Measurements from ENCODE around the gene RPL22. TPM values are rescaled to one million over a fixed set of nuclear protein-coding genes. Genes with fewer than 3 reads are reported as not detected.

RPL22 gene
- total RNA-seq, 1 experiment from 2014 or later = 456 TPM

DNA sequence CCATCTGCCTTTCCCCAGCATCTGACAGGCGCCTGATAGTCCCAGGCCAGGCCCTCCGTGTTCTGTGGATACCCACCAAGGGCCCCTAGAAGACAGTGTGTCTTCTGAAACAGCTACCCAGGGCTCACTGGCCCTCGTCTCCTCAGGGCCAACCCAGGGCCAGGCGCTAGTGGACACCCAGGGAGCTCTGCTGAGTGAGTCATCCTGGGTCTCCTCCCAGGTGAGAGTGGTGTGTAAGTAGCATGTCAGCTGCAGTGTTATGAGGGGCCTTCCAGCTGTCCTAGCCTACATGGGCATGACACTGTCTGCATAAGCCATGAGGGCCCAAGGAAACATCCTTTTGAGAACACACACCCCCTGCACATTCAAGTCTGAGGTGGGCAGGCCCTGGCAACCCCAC lies 56.0 kb downstream of the RPL22 start:
- Histone ChIP-seq H3K9ac (ENCODE audit: low read length) (no peak overlapping the region), H3K27me3 (ENCODE audit: insufficient read depth, low read length) (no peaks in the 10 kb centered on the region), H3K4me2 (ENCODE audit: low read length) (peak overlapping the region; percentile 44), H3K79me2 (ENCODE audit: insufficient read depth, low read length) (no peaks in the 10 kb centered on the region), H2AFZ (ENCODE audit: low read depth, low read length, poor library complexity, severe bottlenecking) (no peak overlapping the region), H4K20me1 (ENCODE audit: insufficient read depth) (no peaks in the 10 kb centered on the region), H3K36me3 (ENCODE audit: control insufficient read depth in 1 of 2, insufficient read depth in 2 of 2, low read length in 2 of 2) (no peaks in the 10 kb centered on the region), H3K9me3 (ENCODE audit: control insufficient read depth in 1 of 2, insufficient read depth in 1 of 2, low read depth in 1 of 2, low read length in 2 of 2) (no peaks in the 10 kb centered on the region), H3K27ac (ENCODE audit: low read depth, low read length) (no peak overlapping the region), H3K4me1 (ENCODE audit: control insufficient read depth in 1 of 2, insufficient read depth in 2 of 2, low read length in 2 of 2) (peaks cover 3 to 19% of the 10 kb centered on the region in 2 experiments; a peak in 2 of 4 replicates), H3K4me3 (replicated peaks in 1 of 2; ENCODE audit: low read depth in 1 of 2, low read length in 2 of 2) (no peak overlapping the region), H3K9me2 (ENCODE audit: insufficient read depth) (no peaks in the 10 kb centered on the region)
- ATAC-seq (peak; percentile 51; the same call in 1 of the 2 replicates), DNase-seq (ENCODE audit: low read depth, low spot score) (no peak)
- ChIA-PET POLR2A (no interaction called here), CTCF (no interaction called here), RAD21 (ENCODE audit: low non-redundant PET in 1 of 2, low total read pairs in 2 of 2, uncharacterized antibody in 2 of 2, unreplicated experiment in 2 of 2) (interaction anchor here in 1 of 2 experiments (0.6 kb wide), 1 partner anchor 102 kb away, joined by 7 read pairs; no protein-coding TSS in a partner anchor)
- intact Hi-C loops (cut with micrococcal nuclease) = no loop called here
- no peak for TF ChIP-seq SIN3A (IDR thresholded peaks at IDR 0.05; ENCODE audit: low read depth)
- no peak for TF ChIP-seq ZFX (IDR thresholded peaks at IDR 0.05)
- TF ChIP-seq POLR2AphosphoS5 (IDR thresholded peaks at IDR 0.05; ENCODE audit: low read depth, low read length) = no peak
- TF ChIP-seq TCF7L2 (IDR thresholded peaks at IDR 0.05; ENCODE audit: borderline replicate concordance, extremely low read depth, insufficient read depth, insufficient read length) = no peak
- TF ChIP-seq, protein P1, sequence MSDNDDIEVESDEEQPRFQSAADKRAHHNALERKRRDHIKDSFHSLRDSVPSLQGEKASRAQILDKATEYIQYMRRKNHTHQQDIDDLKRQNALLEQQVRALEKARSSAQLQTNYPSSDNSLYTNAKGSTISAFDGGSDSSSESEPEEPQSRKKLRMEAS (IDR thresholded peaks at IDR 0.05) = no peak
- no peak for TF ChIP-seq EGR1 (IDR thresholded peaks at IDR 0.05; ENCODE audit: low read depth)
- TF ChIP-seq, protein P2, sequence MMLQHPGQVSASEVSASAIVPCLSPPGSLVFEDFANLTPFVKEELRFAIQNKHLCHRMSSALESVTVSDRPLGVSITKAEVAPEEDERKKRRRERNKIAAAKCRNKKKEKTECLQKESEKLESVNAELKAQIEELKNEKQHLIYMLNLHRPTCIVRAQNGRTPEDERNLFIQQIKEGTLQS (IDR thresholded peaks at IDR 0.05) = no peak
- no peak for TF ChIP-seq POLR2A (IDR thresholded peaks at IDR 0.05; ENCODE audit: borderline replicate concordance, extremely low read depth, insufficient read depth, insufficient read length)
- no peak for TF ChIP-seq YY1 (IDR thresholded peaks at IDR 0.05; ENCODE audit: extremely low read depth, insufficient replicate concordance, low read depth, low read length)
- TF ChIP-seq, protein P3, sequence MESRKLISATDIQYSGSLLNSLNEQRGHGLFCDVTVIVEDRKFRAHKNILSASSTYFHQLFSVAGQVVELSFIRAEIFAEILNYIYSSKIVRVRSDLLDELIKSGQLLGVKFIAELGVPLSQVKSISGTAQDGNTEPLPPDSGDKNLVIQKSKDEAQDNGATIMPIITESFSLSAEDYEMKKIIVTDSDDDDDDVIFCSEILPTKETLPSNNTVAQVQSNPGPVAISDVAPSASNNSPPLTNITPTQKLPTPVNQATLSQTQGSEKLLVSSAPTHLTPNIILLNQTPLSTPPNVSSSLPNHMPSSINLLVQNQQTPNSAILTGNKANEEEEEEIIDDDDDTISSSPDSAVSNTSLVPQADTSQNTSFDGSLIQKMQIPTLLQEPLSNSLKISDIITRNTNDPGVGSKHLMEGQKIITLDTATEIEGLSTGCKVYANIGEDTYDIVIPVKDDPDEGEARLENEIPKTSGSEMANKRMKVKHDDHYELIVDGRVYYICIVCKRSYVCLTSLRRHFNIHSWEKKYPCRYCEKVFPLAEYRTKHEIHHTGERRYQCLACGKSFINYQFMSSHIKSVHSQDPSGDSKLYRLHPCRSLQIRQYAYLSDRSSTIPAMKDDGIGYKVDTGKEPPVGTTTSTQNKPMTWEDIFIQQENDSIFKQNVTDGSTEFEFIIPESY (IDR thresholded peaks at IDR 0.05; ENCODE audit: extremely low read depth, insufficient replicate concordance, low read length) = no peak
- BruUV-seq (replicated peaks) = no TSS peak
